GM18502 (cell line): ENCODE measurements around the gene DOCK9.

ENCODE experiments used
- ATAC-seq: cut with Tn5 transposase; IDR thresholded peaks from one replicate; pipeline ENCODE4 v1.9.1; 2021; ENCODE audit warnings: mild to moderate bottlenecking; ENCODE audit not compliant: unreplicated experiment, poor library complexity

The DOCK9 gene

DNA sequence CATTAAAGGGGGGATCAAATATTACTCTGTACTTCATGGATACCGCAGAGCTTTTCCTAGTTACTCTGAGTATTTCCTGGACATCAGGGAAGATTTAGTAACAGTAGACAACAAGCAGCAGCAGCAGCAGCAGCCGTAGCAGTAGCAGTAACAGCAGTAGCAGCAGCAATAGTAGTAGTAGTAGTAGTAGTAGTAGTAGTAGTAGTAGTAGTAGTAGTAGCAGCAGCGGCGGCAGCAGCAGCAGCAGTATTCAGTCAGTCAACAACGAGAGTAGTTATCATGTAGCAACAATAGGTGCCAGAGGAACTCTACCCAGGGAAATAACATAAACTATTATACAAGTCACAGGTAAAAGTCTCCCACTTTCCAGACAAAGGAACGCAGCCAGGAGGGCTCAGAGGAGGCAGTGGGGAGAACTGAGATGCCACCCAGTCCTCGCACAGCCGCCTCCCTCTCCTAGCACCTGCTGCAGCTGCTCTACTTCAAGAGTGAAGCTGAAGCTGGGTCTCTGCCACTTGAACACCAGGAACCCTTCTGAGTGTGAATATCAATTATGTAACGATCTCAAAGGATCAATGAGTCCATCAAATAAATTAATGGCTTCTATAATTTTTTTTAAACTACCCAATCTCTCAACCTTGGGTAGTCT, 1.3 kb upstream of the DOCK9 start:
- no peak for ATAC-seq

DNA sequence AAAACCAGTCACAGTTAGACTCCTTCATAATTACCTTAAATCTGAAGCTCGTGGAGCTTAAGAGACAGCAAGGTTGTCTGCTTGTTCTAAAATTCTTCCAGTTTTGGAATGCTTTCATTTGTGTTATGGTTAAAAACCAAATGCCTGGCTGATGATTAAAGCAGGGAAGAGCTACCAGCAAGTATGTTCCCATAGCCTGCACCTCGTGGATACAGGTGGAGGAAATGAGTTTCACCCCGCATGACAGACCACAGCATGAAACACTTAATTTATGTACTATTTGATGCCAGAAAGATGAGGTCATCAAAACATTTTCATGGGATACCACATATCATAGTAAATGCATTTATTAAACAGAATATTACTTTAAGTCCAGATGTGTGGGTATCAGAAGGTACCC, 416 bp upstream of the DOCK9 start:
- ATAC-seq = no peak

DNA sequence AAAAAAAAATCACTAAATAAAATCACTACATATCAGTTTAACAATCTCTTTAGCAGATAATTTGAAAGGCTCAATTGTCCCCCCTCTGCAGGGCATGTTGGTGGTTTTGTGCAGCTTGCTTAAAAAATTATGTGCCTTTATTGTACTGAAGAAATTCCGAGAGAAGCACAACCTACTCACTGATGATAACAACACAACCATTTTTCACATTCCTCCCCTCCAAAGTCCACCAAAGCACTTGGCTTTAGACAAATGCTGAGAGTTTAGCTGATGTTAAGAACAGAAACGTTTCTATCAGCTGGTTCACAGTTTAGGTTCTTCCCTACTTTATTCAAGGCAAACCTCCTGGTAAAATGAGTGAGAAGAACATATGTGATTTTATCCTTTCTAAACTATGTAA, 923 bp downstream of the DOCK9 start:
- no peak for ATAC-seq

GRCh38 chr13:98976338-98976737, 1.5 kb downstream of the DOCK9 start:
- ATAC-seq = no peak

DNA sequence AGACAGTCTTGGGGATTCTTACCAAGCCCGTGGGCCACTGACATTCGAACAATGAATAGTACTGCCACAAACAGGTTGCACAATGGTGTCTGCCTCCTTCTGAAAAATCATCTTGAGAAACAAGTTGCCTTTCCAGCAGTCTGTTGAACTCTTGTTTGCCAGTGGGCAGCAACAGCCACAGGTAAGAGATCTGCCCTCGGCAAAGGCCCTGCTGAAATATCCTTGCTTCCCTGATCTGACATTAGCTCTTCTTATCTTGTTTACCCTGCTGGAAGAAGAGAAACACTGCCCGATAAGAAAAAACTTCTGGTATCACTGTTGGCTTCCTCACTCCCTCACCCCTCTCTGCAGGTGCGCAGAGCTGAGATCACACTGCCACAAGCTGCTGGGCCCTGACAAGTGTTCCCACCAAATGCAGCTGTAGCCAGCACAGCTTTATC, 2.0 kb downstream of the DOCK9 start:
- no peak for ATAC-seq

- no peak for ATAC-seq
These were observed 3.8 kb downstream of the DOCK9 start for GRCh38 chr13:98974053-98974452.

DNA sequence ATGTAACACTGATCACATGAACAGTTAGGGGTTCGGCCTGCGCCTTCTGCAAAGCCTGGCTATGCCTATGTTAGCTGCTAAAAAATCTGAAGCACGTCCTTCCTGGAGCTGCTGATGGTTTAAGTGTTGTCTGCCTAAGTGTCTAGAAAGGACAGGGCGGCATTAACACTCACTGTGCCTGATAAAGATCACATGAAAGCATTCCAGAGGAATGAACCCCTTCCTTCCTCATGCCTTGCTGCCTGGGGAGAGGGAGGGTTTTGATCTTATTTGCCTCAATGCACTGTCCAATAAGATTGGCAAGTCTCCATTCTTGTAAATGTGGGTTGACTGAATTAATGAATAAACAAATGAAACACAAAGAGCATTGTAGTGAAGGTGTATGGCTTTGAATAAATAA, 5.2 kb downstream of the DOCK9 start:
- no peak for ATAC-seq

DNA sequence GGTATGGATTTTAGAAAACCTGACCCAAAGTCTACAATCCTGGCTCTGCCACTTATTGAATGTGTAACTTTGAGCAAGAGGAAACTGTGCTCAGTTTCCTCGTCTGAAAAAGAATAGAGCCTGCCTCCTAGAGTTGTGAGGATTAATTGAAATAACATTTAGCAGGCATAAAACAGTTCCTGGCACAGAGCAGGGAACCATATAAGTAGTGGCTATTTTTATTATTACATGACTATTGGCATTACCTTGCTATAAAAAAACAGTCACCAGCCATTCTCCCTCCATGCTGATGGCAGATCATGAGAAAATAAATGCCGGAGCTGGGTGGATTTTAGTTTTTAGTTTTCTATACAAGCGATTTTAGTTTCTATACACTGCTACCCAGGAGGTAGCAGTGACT, 5.8 kb downstream of the DOCK9 start:
- ATAC-seq = no peak

GRCh38 chr13:98970330-98970729, 7.5 kb downstream of the DOCK9 start:
- ATAC-seq = no peak

GRCh38 chr13:98967491-98967890, 10.4 kb downstream of the DOCK9 start:
- no peak for ATAC-seq

- ATAC-seq = no peak
These were observed 11.8 kb downstream of the DOCK9 start for GRCh38 chr13:98966019-98966418.

- no peak for ATAC-seq
These were observed 12.5 kb downstream of the DOCK9 start for GRCh38 chr13:98965325-98965724.

DNA sequence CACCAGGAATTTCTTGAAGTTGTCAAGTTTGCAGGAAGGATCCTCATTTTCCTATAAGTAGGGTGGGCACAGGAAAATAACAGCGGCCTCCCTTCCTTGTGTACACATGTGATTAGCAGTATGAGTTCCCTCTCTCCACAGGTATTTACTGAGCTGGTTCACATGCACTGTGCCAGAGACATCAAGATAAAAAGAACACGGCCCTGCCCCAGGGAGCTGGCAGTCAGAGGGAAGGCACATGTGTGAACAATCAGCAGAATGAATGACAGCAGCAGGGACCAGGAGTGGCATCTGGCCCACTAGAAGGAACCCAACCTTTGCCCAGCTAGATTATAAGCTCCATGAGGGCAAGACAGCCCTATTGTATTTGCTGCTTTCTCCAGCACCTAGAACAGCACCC, 13.9 kb downstream of the DOCK9 start:
- ATAC-seq = no peak

DNA sequence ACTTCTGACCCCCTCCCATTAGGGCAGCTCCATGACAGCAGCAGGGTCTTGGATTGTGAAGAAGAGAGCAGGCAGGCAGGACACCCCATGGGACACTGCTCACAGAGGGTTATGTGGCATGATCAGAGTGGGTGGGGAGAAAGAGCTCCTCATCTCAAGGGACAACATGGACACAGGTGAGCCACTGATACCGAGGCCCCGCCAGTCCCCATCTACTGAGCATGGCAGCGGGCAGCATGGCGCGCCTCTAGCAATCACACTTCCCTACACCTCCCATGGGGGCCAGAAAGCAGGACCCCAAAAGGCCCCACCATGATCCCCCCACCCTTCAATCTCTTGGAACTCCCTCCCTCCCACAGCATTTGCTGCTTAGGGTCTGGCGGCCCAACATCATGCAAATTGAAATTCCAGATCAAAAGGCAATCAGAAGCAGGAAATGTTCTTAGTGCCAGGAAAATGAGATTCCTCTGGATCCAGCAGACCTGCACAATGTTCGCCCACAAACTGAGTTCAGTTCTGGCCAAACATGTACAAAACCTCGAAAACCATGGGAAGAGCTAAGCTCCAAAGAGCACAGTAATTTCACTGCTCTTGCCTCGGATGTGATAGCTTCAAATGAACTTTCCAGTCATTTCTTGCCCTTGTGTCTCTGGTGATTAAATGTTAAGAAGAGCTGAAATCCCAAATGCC, 14.8 kb downstream of the DOCK9 start:
- ATAC-seq = no peak

DNA sequence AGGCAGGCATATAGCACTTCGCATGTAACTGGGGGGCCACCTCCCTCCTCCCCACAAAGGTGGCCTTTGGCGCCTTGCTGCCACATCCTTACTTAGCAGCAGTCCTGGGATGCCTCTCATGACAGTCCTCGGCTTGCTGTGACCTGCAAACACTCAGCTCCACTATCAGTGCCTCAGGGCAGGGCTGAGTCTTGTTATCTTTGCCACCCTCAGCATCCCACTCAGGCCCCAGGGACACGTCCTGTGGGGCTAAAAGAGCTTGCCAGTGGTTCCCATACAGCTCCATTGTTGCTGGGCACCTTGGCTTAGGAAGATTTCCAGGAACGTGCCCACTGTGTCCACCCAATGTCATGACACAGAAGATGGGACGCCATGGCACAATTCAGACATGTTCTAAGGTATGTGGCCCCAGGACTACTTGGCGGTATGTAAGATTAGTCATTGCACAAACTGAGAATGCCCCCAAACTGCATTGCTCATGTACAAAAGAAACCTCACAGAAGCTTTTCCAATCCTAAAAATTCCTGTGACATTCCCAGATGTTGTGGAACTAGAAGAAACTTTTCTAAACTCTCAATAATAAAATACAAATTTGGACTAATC, 16.3 kb downstream of the DOCK9 start:
- ATAC-seq = no peak

DNA sequence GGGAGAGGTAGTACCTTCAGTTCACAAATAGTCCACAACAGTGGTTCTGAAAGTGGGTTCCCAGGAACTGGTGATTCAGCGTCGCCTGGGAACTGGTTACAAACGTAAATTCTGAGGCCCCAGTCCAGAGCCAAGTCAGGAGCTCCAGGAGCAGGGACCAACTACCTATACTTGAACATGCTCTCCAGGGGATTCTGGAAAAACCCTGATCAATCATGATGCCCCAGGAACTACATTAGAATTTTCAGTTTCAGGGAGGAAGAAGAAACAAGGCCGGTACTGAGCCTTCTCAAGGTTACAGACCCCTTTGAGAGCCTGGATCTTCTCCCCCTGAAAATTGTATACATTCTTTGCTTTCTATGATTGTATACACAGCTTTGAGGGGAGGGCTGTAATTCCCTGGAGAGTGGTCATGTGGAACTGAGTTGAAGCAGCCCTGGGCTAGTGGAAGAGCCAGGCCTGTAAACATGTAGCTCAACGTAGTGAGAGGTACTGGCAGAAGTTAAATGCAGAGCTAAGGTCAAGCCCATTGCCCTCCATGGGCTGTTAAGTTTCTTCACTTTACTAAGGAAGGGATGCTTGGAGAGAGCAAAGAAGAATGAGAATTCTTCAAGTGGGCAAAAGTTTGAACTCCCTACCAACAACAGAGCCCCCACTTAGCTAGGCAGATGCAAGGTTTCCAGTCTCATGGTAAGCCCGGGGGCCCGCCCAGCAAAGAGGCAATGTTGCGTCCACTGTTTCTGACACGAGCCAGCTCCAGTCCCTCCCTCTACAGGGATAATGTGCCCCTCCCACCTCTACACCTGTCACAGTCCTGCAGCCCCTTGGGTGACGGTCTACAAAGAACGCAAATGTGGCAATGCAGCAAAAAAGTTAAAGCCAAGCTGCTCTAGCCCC, 17.0 kb downstream of the DOCK9 start:
- ATAC-seq = no peak

GRCh38 chr13:98959786-98960605, 17.9 kb downstream of the DOCK9 start:
- ATAC-seq = no peak

DNA sequence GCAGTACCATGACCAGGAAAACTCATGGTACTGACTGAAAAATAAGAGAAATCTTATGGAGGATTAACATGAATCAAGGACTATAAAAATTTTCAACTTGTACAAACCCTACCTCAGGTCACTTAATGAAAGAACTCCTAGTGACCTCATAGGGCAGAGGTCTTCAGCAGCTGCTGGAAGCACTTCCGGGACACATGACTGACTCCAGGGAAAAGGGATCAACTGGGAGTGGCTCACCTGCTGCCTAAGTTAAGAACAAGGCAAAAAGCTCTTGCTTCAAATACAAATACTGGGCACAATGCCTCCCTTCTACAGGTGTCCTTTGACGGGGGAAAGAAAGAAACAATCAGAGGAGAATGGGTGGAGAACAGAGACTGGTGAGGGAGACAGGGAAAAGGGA, 18.6 kb downstream of the DOCK9 start:
- no peak for ATAC-seq

- no peak for ATAC-seq
These were observed 19.4 kb downstream of the DOCK9 start for GRCh38 chr13:98958443-98958794.
